OCI-M2 (cell line): ENCODE results near the gene PIWIL4.
"Not testable (repeated sequence)": the region's sequence is repeated elsewhere in the genome, so short reads cannot be mapped to it uniquely, and the experiment has no call there.

Experiments
- DNase-seq: peaks from one replicate; lab custom pipeline; 2025; ENCODE audit not compliant: unreplicated experiment; lab: John Stamatoyannopoulos, UW

Gene PIWIL4

DNA sequence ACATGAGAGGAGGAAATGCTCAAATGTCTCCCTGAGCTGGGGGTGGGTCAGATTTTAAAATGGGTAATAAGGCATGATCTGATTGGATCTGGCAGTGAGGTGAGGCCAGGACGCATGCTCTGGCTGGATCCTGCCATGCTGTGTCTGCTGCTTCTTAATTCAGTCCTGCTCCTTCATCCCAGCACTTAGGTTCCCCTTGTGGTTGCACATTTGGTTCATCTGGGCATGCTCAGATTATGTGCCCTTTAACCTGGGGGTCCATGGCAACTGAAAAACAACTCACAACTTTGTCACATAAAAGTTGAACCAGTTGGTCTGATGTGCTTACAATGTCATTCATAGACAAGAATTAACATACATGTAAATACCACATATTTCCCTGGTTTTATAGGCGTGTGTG, 67.9 kb downstream of the PIWIL4 start:
- no peak for DNase-seq

DNA sequence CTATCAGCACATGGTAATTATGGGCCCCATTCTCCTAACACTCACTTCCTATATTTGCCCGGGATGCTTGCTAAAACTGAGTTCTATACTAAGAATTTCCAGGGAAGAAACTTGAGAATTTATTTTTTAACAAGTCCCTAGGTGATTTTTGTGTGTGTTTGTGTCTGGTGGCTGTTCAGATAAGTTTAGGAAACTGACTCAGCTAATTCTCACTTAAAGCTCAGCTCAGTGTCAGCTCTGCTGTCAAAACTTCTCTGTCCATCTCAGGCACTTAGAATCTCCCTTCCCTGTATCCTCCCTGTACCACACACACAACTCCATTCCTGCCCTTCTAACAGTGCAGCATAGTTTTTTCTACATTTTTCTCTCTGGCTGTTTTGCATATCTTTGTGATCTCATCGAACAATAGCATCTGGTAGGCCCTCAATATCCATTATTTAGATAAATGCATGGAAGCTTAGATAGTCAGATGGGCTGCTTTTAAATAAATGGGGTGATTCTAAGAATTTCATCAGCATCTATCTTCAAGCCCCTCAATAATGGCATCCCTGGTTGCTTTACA, 69.3 kb downstream of the PIWIL4 start:
- no peak for DNase-seq

DNA sequence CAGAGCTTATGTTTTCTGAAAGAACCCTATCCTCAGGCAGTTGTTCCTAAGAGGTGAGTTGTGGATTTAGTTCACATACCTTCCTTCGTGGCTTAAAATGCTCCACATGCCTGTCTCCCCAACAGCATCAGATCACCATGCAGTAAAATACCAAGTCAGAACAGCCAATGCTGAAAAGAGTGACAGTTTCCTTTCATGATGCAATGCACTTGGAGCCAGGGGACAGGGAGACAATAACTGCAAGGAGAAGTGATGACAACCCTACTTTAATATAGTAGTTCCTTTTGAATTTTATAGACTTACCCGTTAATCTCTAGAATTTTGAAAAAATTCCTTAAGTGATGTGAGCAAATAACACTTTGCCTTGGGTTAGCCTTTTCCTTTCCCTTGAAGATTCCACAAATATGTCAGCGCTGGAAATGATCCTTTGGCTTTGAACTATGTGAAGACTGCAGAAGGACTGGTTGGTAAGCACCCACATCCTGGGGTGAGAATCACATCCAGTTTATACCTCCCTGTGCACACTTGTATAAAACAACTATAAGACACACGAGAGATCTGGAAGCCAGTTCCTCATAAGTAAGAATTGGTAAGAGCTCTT, 71.2 kb downstream of the PIWIL4 start:
- no peak for DNase-seq

DNA sequence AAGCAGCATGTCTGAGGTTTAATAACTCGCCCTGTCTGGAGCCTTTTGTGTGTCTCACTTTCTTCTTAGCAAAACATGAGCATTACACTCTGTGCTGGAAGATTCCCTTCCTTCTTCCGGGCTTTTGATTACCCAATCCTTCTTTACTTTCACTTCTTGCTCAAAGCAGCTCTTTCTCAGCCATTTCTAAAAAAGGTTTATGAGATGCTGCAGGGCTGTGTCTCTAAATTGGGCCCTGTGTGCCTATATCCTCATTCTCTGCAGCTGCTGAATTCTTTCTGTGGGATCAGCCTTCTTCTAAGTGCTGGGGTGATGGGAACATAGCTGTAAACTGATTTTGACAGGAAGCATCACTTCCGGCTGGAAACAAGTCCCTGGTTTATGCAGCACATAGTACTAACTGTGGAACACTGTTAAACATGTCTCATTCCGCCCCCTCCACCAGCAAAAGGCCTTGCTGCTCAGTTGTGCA, 71.8 kb downstream of the PIWIL4 start:
- DNase-seq: no peak

DNA sequence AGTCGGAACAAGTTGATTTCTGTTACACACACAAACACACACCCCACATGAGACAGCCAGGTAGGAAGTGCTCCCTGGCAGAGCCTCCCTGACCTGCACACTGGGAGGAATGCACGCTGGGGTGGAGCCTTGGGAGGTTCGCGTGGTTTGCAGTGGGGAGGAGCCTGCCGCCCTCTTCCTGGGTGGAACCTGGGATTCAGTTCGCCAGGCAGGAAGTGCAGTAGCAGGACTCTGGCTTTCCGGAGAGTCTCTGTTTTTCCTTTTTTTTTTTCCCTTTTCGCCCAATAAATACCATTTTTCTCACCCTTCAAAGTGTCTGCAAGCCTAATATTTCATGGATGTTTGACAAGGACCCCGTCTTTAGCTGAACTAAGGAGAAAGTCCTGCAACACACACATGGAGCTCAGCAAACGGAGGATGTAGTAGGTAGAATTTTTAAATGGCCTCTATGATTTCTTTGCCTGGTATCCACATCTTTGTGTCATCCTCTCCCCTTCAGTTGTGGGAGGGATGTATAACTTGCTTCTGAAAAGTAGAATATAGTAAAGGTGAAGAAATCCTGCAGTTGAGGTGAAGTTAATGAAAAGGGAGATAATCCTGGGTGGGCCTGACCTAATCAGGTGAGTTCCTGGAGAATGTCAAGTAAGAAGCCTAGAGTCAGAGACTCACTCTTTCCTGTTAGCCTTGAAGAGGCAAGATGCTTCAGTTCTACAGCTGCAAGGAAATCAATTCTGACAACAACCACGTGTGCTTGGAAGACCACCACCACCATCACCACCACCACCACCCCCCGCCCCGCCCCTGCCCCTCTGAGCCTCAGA, 72.9 kb downstream of the PIWIL4 start:
- no peak for DNase-seq

DNA sequence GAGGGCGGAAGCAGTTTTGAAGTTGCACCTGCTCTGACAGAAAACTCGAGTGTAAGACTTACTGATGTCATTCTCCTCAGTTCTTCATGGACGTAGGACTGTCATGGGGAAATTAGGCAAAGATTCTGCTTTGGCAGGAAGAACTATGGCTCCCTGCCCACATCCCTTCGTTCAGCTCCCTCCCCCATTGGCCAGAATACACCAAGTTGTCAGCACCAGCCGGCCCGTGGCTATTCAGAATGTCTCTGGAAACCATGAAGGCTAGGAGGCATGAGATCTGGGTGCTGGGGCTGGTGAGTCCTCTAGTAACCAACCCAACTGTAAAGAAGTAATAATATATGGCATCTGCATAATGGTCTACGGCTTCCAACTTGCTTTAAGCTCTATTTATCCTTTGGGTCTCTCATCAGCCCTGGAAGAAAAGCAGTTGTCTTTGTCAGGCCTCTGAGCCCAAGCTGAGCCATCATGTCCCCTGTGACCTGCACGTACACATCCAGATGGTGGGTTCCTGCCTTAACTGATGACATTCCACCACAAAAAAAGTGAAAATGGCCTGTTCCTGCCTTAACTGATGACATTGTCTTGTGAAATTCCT, 74.1 kb downstream of the PIWIL4 start:
- no peak for DNase-seq

DNA sequence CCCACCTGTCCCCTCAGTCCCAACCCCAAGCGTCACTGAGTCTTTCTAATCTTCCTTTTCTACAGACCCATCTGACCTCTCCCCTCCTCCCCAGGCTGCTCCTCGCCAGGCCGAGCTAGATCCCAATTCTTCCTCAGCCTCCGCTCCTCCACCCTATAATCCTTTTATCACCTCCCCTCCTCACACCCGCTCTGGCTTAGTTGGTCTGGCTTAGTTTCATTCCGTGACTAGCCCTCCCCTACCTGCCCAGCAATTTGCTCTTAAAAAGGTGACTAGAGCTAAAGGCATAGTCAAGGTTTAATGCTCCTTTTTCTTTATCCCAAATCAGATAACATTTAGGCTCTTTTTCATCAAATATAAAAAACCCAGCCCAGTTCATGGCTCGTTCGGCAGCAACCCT, 76.0 kb downstream of the PIWIL4 start:
- DNase-seq: not testable (repeated sequence)

DNA sequence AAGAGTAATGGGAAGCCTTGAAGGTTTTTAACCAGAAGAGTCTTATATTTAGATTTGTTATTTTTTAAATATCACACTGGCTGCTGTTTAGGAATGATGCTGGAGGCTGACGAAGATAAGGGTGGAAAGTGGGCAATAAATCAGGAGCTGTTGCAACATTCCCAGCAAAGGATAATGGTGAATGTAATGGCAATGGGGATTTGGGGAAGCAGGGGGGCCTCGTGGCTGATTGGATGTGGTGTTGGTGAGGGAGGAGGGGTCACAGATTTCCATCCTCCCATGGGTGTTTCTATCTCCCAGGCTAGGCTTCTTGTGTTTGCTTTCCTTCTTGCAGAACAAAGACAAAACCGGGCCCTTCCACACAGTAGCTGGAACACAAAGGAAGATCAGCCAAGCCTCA, 80.8 kb downstream of the PIWIL4 start:
- no peak for DNase-seq

DNA sequence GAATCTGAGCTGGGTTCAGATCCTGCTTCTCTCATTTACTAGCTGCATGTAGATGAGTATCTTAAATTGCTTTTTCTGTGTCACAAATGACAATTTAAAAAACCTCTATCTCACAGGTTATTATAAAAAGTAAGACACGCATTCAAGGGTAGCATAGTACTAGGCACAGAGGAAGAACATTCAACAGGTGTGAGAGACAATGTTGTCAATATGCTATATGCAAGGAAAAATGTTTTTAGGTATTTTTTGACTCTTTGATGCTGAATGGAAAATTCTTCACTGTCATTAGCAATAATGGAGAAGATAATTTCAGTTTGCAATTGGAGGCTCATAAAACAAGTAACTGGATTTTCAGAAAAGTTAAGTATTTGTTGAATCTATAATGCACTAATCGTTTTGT, 81.6 kb downstream of the PIWIL4 start:
- no peak for DNase-seq

DNA sequence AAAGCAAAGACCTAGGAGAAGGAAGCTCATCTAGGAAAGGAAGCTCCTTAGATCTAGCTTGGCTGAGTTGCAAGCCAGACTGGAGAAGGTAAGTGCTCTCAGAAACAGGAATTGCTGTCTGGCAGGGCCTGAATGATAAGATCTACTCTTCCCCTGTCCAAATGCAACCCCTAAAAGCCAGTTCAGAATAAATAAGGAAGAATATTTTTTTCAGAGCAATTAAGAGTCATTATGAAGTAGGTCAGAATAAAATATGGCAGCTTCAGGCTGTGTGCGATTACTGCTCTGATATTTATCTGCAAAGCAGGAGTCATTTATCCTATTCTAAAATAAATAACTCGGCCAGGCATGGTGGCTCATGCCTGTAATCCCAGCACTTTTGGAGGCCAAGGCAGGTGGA, 82.1 kb downstream of the PIWIL4 start:
- no peak for DNase-seq

DNA sequence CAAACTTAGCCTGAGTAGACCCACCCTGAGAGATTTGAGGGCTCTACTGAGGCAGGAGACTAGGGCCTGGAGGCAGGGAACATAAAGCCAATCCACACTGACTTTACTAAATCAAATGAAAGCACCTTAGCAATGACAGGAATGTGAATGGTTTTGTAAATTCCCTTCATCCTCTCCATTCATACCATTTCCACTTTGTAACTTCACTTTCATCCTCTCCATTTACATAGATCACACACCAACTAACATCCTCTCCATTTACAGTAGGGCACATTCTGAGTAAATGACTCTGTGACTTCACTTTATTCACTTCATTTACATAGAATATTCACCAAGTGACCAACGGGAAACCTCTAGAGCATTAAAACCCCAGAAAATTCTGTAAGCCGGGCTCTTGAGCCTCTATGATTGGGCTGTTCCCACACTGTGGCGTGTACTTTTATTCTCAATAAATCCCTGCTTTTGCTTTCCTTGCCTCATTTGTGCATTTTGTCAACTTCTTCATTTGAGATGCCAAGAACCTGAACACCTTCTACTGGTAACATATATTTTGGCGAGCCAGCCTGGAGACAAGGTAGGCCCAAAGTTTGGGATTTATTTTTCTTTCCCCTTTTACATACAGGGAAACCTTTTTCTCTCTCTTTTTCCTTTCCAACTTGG, 82.9 kb downstream of the PIWIL4 start:
- no peak for DNase-seq

DNA sequence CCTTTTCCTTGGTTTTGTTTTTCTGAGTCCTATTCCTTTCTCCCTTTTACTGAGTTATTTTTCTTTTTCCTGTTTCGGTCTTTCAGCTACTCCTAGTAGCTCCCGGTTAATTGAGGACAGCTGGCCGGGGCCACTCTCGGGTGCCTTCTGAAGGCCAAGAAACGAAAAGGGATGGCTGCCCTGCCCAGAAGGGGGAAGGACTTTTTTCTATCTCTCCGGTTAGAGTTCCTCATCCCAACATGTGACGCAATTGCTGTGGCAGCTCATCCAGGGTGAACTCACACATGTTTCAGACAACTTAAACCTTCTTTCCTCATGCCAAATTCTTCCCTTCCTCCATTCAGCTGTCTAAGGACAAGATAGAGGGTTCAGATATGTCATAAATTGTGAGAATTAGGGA, 83.6 kb downstream of the PIWIL4 start:
- DNase-seq: no peak

DNA sequence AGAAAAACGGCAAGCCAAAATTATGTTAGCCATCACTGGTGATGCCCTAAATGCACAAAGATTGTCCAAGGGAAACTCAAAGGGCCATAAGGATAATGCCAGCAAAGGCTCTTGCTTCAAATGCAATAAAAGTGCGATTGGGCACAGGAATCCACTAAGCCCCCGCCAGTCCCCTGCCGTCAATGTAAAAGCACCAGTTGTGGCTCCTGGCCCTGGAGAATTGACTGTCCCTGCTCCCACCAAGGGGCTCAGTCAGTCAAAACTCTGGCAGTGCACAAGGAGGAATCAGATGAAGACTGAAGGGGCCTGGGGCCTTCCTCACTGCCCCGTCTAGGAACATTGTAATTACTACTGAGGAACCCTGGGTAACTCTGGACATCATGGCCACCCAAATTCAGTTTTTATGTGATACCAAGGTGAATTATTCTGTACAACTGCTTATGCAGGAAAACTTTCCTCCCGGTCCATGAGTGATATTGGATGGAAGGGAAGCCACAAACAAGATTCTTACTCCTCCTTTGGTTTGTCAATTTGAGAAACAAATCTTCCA, 85.6 kb downstream of the PIWIL4 start:
- DNase-seq: no peak

DNA sequence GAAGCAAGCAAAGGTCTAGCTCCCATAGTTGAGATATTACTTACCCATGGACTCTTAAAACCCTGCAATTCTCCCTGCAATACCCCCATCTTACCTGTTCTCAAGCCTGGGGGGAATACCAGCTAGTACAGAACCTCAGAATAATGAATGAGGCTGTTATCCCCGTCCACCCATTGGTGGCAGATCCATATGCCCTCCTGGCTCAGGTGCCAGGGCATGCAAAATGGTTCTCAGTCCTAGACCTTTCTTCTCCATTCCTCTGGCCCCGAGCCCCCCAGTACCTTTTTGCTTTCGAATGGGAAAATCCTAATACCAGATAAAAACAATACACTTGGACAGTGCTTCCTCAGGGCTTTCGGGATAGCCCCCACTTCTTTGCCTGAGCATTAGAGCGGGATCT, 86.4 kb downstream of the PIWIL4 start:
- DNase-seq: no peak

DNA sequence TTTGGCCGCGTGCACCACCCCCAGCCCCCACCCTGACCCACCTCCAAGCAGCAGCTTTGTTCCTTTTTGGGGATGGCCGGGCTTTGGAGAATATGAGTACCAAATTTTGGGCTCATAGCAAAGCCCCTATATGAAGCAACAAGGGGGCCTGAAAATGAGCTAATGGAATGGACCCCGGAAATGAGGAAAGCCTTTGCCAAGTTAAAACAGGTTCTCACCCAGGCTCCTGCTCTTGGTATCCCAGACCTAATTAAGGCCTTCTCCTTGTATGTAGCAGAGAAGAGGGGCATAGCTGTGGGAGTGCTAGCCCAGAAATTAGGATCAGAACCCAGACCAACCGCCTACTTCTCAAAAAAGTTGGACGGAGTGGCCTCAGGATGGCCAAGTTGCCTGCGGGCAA, 87.0 kb downstream of the PIWIL4 start:
- no peak for DNase-seq

DNA sequence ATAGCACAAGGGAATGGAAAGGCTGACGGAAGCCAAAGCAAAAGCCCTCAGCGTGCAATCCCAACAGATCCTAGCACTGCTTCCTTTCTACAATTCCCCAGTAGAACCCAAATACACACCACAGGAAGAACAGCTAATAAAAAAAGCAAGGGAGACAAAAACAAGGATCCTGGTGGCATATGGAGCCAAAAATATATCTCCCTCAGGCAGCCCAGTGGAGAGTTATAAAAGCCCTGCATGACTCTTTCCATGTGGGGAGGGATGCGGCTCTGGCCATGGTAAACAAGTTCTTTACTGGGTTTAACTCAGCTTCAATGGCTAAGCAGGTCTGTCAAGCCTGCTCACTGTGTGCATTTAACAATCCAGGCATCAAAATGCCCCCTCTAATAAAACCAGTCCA, 88.1 kb downstream of the PIWIL4 start:
- DNase-seq: no peak

DNA sequence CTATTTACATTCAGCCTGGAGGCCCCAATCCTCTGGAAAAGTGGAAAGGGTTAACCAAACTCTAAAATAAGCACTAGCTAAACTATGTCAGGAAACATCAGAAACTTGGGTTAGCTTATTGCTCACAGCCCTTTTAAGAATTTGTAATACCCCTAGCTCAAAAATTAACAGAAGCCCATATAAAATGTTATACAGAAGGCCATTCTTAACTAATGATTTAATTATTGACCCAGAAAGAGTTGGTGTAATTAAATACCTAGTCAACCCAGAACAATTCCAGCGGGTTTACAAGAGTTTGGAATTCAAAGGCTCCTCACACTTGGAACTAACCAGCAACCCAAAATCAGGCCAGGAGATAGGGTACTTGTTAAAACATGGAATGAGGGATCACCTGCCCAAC, 88.8 kb downstream of the PIWIL4 start:
- DNase-seq: no peak

DNA sequence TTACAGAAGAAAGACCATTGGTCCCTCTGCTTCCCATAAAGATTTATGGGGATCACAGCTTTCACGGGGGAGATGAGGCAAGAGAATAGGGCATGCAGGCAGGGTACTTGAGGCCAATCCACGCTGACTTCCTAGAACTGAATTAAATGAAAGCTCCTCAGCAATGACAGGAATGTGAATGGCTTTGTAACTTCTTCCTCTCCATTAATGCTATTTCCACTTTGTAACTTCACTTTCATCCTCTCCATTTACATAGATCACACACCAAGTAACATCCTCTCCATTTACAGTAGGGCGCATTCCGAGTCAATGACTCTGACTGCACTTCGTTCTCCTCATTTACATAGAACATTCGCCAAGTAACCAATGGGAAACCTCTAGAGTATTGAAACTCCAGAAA, 89.8 kb downstream of the PIWIL4 start:
- no peak for DNase-seq

DNA sequence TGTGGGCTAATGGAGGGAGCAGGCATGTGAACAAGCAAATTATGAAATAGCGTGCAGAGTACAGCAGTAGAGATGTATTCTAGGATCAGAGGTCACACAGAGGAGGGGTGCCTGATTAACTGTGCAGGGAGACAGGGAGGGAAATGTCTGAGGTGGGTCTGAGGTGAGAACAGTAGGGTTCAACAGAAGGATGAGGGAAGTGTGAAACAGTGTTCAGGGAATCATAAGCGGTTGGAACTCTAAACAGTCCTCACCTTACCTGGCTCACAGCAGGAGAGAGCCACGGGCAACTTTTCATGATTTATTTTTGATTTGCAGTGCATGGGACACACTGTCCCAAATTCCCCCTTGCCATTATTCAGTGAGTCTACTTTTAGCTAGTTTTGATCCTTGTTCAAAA, 90.5 kb downstream of the PIWIL4 start:
- no peak for DNase-seq

DNA sequence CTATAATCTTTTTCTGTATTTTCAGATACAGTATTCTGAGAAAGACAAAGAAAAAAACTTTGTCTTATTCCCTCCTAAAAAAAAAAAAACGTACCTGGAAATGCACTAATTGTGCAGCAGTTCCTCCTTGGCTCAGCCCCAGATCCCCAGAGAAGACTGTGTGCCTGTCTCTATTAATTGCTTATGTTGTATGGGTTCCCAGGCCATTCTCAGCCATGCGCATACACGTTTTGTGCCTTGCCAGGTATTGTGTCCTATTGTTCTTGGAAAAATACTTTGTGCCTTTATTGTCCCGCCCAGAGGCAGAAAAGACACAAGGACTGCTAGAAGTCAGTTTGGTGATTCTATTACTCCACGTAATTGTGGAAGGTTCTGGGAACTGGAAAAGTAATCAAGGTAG, 91.2 kb downstream of the PIWIL4 start:
- DNase-seq: no peak

DNA sequence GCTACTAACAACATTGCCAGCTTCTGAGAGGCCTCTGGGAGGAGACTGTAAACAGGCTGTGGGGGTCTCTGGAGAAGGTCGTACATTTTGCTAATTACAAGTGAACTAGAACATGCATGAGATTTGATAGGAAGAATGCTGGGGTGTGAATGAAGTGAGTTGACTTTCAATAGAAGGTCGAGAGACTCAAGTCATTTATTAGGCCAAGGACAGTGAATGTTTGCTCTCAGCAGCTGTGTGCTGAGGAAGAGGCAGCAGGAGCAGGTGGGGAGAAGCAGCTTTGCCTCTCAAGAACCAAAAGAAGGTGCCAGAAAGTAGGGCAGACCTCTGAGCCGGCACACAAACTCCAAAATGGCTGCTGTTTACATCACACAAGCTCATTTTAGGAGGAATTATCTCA, 91.7 kb downstream of the PIWIL4 start:
- DNase-seq: no peak
